ENCODE measurements around the gene NKAIN2. TPM values are rescaled to one million over a fixed set of nuclear protein-coding genes. Genes with fewer than 3 reads are reported as not detected.

NKAIN2 gene
- total RNA-seq, 6 experiments from 2014 or later = not detected

- Mint-ChIP-seq H3K4me3 (no peak overlapping the region), H3K9me3 (peaks cover 39% of the 10 kb centered on the region), H3K27ac (no peak overlapping the region)
Observed at GRCh38 chr6:123829302-123829953, 25.8 kb downstream of the NKAIN2 start.

GRCh38 chr6:123830120-123830519, 26.5 kb downstream of the NKAIN2 start:
- no peaks in the 10 kb centered on the region; the same call in 1 of the 2 replicates for H3K27me3 Mint-ChIP-seq (ENCODE audit: insufficient read depth)
- peaks cover 35% of the 10 kb centered on the region for H3K9me3 Mint-ChIP-seq
- H3K27ac Mint-ChIP-seq = no peak overlapping the region
- no peak for DNase-seq
- no peaks in the 10 kb centered on the region for H3K4me1 Mint-ChIP-seq (ENCODE audit: low read depth)
- TF ChIP-seq CTCF (IDR thresholded peaks at IDR 0.05) = no peak
- no peaks in the 10 kb centered on the region for H3K36me3 Mint-ChIP-seq (ENCODE audit: low read depth)
- no peak overlapping the region for H3K4me3 Mint-ChIP-seq

More at GRCh38 chr6:123829302-123829953, 25.8 kb downstream of the NKAIN2 start:
- no peak for TF ChIP-seq CTCF (IDR thresholded peaks at IDR 0.05)
- Mint-ChIP-seq H3K4me1 (ENCODE audit: low read depth) (no peaks in the 10 kb centered on the region), H3K27me3 (ENCODE audit: insufficient read depth) (no peaks in the 10 kb centered on the region; the same call in 1 of the 2 replicates), H3K36me3 (ENCODE audit: low read depth) (no peaks in the 10 kb centered on the region)
- DNase-seq = no peak

DNA sequence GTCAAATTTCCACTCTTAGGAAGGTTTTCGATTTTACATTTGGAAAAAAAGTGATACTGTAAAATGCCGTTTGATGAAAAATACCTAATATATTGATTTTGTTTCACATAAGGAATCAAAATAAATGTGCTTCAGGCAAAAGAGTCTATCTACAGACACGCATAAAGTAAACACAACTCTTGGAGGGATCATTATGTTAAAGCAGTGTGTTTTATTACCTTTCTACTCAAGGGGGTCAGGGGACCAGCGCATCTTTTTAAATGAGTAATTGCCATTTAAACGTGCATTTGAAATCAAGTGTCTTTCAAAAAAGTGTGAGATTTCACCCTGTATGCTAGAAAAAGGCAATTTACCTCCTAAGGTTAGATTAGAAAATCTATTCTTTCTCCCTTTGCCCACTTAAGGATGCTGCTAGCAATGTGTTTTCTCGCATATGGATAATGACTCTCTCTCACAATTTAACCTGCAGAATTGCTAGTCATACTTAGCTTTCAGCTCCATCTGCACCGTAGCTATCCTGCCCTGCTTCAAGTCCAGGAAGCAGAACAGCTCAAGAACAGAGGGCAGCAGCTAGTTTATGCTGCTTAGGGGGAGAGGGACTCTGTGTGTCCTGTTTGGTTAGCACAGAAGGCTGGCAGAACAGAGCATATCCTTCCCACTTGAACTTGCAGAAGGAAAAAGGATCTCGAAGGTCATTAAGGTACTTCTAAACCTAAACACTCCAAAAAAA, 35.0 kb downstream of the NKAIN2 start:
- TF ChIP-seq CTCF (IDR thresholded peaks at IDR 0.05) = no peak
- no peak for DNase-seq
- Mint-ChIP-seq H3K4me3 (no peak overlapping the region), H3K9me3 (peaks cover 37% of the 10 kb centered on the region), H3K4me1 (ENCODE audit: low read depth) (no peaks in the 10 kb centered on the region), H3K27me3 (ENCODE audit: insufficient read depth) (peaks cover 1% of the 10 kb centered on the region; the same call in 1 of the 2 replicates), H3K36me3 (ENCODE audit: low read depth) (no peaks in the 10 kb centered on the region), H3K27ac (no peak overlapping the region)

DNA sequence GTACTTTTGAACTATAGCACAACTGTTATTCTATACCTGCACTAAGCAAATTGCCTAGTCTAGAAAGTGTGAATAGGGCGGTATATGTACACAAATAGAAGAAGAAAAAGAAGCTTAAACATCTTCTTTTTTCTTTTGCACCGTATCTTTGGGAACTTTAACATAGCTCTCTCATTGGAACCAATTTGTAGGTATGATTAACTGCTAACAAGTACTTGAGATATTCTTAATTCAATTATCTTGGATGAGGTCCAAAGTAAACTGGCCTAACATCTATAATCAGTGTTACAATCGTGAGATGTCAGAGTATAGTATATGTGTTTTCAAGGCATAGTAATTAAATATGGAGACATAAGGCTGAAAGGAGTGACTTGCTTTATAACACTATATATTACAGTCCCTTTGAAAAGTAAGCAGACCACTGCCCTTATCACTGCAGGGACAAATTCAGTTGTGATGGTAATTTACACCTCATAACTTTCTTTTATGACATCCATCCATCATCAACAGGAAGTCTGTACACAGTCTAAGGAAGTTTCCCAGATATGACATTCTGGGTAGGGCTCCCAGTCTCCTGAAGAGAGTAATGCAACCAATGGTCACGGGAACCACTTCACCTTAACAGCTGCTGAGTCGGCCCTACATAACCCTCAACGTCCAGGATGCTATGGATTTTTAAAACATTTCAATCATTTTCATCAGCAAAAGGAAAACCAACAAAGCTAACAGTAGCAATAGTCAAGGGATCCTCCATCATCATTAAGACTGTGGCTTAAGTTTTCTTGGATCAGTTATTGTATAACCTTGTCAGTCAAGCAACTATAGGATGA, 37.6 kb downstream of the NKAIN2 start:
- H3K27me3 Mint-ChIP-seq (ENCODE audit: insufficient read depth) = peaks cover 1% of the 10 kb centered on the region; the same call in 1 of the 2 replicates
- no peaks in the 10 kb centered on the region for H3K36me3 Mint-ChIP-seq (ENCODE audit: low read depth)
- no peak overlapping the region for H3K4me3 Mint-ChIP-seq
- no peaks in the 10 kb centered on the region for H3K4me1 Mint-ChIP-seq (ENCODE audit: low read depth)
- no peak for TF ChIP-seq CTCF (IDR thresholded peaks at IDR 0.05)
- no peak overlapping the region for H3K27ac Mint-ChIP-seq
- peaks cover 34% of the 10 kb centered on the region for H3K9me3 Mint-ChIP-seq
- no peak for DNase-seq

DNA sequence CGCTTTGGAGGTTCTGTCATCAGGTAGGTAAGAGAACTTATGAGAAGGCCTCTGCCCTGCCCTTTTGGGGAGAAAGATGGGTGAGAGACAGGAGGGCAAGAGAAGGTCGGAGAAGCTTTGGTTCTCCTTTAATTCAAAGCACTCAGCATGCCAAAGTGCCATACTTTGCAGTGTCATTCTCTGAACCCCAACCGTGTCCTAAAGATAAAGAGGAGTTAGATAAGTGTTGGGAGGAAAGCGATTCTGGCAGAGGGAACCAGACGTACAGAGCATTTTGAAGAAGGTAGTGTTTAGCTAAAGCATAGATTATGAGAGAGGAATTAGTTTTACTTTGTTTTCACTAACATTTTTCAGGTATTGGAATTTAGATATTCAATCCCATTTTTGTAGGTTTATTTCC, 40.3 kb downstream of the NKAIN2 start:
- Mint-ChIP-seq H3K27me3 (ENCODE audit: insufficient read depth) (peaks cover 1% of the 10 kb centered on the region; the same call in 1 of the 2 replicates), H3K4me1 (ENCODE audit: low read depth) (no peaks in the 10 kb centered on the region), H3K27ac (no peak overlapping the region), H3K36me3 (ENCODE audit: low read depth) (no peaks in the 10 kb centered on the region), H3K9me3 (peaks cover 31% of the 10 kb centered on the region), H3K4me3 (no peak overlapping the region)
- TF ChIP-seq CTCF (IDR thresholded peaks at IDR 0.05) = no peak
- no peak for DNase-seq
